ENCODE results near the gene PRRT1. TPM values are rescaled to one million over a fixed set of nuclear protein-coding genes. Genes with fewer than 3 reads are reported as not detected.

PRRT1 gene
- total RNA-seq, 6 donors from 2014 or later: 0.69 to 6.3 (median 0.98) TPM; not detected in 1

DNA sequence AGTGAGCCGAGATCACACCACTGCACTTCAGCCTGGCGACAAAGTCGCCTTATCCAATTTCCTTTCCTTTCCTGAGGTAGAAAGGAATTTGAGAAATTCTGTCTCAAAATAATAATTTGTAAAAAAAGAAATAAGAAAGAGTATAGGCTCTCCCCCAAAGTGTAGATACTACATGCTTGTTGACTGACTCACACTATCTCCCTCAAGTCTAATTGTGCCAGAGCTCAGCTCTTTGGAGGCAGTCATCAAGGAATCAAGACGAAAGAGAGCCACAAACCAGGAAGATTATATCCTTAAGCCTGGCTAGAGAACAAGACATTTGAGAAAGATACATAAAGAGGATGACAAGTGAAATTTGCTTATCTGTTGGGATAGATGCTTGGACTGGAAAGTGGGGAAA lies 18.0 kb downstream of the PRRT1 start:
- ATAC-seq (ENCODE audit: low FRiP score in 2 of 2) (no peak), DNase-seq (no peak)
- Histone ChIP-seq H3K9me3 (no peaks in the 10 kb centered on the region), H3K36me3 (no peaks in the 10 kb centered on the region), H3K4me3 (no peak overlapping the region), H3K27me3 (no peaks in the 10 kb centered on the region), H3K4me1 (peaks cover 9 to 17% (median 12%) of the 10 kb centered on the region in 4 donors), H3K27ac (no peak overlapping the region)
- TF ChIP-seq POLR2A (IDR thresholded peaks at IDR 0.05) (no peak), EP300 (IDR thresholded peaks at IDR 0.05) (no peak), POLR2AphosphoS5 (IDR thresholded peaks at IDR 0.05) (no peak)
- TF ChIP-seq, protein P1, sequence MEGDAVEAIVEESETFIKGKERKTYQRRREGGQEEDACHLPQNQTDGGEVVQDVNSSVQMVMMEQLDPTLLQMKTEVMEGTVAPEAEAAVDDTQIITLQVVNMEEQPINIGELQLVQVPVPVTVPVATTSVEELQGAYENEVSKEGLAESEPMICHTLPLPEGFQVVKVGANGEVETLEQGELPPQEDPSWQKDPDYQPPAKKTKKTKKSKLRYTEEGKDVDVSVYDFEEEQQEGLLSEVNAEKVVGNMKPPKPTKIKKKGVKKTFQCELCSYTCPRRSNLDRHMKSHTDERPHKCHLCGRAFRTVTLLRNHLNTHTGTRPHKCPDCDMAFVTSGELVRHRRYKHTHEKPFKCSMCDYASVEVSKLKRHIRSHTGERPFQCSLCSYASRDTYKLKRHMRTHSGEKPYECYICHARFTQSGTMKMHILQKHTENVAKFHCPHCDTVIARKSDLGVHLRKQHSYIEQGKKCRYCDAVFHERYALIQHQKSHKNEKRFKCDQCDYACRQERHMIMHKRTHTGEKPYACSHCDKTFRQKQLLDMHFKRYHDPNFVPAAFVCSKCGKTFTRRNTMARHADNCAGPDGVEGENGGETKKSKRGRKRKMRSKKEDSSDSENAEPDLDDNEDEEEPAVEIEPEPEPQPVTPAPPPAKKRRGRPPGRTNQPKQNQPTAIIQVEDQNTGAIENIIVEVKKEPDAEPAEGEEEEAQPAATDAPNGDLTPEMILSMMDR (IDR thresholded peaks at IDR 0.05): no peak
- WGBS, 2 donors: 83 to 89% methylated on average over 4 of the region's 4 CpGs

DNA sequence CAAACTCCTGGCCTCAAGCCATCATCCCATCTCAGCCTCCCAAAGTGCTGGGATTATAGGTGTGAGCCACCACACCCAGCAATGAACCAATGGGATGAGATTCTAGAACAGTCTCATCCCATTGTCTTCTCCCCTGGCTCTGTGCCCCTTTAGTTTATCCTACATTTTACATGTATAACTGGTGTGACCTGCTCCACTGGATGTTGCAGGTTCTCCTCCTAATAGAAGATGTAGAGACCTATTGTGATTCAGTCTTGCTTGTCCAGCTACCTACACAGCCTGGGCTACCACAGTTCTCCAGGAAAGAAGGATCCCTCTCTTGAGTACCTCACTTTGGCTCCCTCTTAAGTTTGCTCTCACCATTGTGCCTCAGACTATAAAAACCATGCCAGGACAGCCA lies 19.6 kb downstream of the PRRT1 start:
- ATAC-seq (ENCODE audit: low FRiP score in 2 of 2) (no peak), DNase-seq (no peak)
- Histone ChIP-seq H3K4me1 (peaks cover 18 to 28% (median 21%) of the 10 kb centered on the region in 4 donors), H3K27ac (no peak overlapping the region), H3K9me3 (no peaks in the 10 kb centered on the region), H3K27me3 (no peaks in the 10 kb centered on the region), H3K36me3 (no peaks in the 10 kb centered on the region), H3K4me3 (no peak overlapping the region)
- no peak for TF ChIP-seq EP300 (IDR thresholded peaks at IDR 0.05)
- TF ChIP-seq POLR2AphosphoS5 (IDR thresholded peaks at IDR 0.05): no peak
- TF ChIP-seq, protein P1 (IDR thresholded peaks at IDR 0.05): no peak
- TF ChIP-seq POLR2A (IDR thresholded peaks at IDR 0.05): no peak

DNA sequence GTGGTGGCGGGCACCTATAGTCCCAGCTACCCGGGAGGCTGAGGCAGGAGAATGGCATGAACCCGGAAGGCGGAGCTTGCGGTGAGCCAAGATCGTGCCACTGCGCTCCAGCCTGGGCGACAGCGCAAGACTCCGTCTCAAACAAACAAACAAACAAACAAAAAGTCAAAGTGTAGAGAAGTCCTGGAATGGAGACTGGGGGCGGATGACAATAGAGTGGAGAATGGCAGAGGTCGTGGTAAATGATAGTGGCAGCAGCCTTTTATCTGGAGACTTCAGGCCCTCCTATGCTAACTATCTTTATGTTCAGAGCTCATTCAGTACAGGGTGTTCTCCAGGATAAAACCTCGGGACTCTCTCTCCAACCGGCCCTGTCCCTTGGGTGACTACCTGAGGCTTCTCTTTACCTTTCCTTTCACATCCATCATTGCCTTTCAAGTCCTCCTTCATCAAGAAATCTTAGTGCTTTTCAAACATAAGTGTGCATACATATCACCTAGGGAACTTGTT lies 20.2 kb downstream of the PRRT1 start:
- H3K9me3 ChIP-seq: no peaks in the 10 kb centered on the region
- no peak overlapping the region for H3K4me3 ChIP-seq
- peaks cover 0 to 6% (median under 1%) of the 10 kb centered on the region in 4 donors for H3K36me3 ChIP-seq
- DNase-seq (no peak), ATAC-seq (ENCODE audit: low FRiP score in 2 of 2) (no peak)
- TF ChIP-seq EP300 (IDR thresholded peaks at IDR 0.05): no peak
- no peak for TF ChIP-seq POLR2A (IDR thresholded peaks at IDR 0.05)
- no peak for TF ChIP-seq POLR2AphosphoS5 (IDR thresholded peaks at IDR 0.05)
- TF ChIP-seq, protein P1 (IDR thresholded peaks at IDR 0.05): no peak
- peaks cover 25 to 34% (median 26%) of the 10 kb centered on the region in 4 donors for H3K4me1 ChIP-seq
- no peak overlapping the region for H3K27ac ChIP-seq
- no peaks in the 10 kb centered on the region for H3K27me3 ChIP-seq
- 88 to 89% methylated on average over 14 of the region's 14 CpGs for WGBS, 2 donors

DNA sequence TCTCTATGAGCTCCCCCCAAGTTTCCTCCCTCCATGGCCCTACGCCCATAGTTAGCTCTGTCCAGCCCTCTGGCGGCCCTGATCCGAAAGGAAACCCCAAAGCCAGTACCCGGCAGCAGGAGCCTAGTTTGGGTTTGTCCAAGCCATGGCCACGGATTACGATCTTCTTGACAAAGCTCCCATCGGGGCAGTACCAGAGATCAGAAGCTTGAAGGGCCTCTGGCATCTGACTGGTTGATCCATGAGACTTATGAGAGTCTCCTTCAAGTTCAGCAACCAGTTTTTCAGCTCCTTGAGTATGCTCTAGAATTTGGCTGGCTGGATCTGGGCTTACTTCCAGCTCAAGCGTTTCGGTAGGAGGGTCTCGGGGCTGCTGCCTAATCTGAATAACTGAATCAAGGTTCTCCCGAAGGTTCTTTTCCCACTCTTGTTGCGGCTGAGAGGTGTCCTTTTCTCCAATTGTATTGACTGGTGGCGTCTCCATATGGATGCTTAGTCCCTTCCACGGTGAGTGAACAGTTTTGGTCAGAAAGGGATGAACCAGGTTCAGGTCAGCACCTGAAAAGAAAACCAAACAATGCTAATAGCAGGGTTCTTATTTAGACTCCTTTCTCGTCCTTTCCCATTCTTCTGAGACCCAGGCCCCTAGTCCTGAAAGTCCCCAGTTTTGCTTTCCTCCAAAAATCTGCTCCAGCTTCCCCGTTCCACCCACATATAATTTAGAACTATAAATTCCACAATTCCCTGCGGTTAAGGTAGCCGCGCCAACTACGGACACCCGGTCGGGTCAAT lies 22.2 kb downstream of the PRRT1 start:
- ATAC-seq (ENCODE audit: low FRiP score in 2 of 2) (peak; percentile 57 to 65), DNase-seq (no peak)
- H3K27ac ChIP-seq: peak overlapping the region; percentile 81 to 94 (median 86)
- 24 to 35% methylated on average over 19 to 22 of the region's 22 CpGs for WGBS, 2 donors
- H3K9me3 ChIP-seq: no peaks in the 10 kb centered on the region
- TF ChIP-seq, protein P1 (IDR thresholded peaks at IDR 0.05): no peak
- no peak for TF ChIP-seq POLR2A (IDR thresholded peaks at IDR 0.05)
- TF ChIP-seq EP300 (IDR thresholded peaks at IDR 0.05): no peak
- TF ChIP-seq POLR2AphosphoS5 (IDR thresholded peaks at IDR 0.05): no peak
- H3K27me3 ChIP-seq: no peaks in the 10 kb centered on the region
- H3K4me1 ChIP-seq: peaks cover 26 to 42% (median 28%) of the 10 kb centered on the region in 4 donors
- H3K4me3 ChIP-seq: peak overlapping the region; percentile 23 to 73 (median 64)
- peaks cover 10 to 26% (median 20%) of the 10 kb centered on the region in 4 donors for H3K36me3 ChIP-seq

Measured in upper lobe of left lung (tissue), 6 donors.